HG03469 (cell line): ENCODE measurements around the gene LMAN2L.

Experiments
- ATAC-seq: cut with Tn5 transposase; IDR thresholded peaks from one replicate; pipeline ENCODE4 v1.9.1; 2021; ENCODE audit warnings: mild to moderate bottlenecking, moderate library complexity, moderate number of reproducible peaks; ENCODE audit not compliant: unreplicated experiment

LMAN2L gene

GRCh38 chr2:96716388-96716787, 23.5 kb downstream of the LMAN2L start:
- ATAC-seq: no peak

GRCh38 chr2:96715658-96716057, 24.2 kb downstream of the LMAN2L start:
- no peak for ATAC-seq

- ATAC-seq: no peak
Measured at GRCh38 chr2:96710985-96711384, 28.9 kb downstream of the LMAN2L start.

- ATAC-seq: no peak
Measured at GRCh38 chr2:96703021-96703751, 36.7 kb downstream of the LMAN2L start.

GRCh38 chr2:96702098-96702785, 37.6 kb downstream of the LMAN2L start:
- ATAC-seq: no peak

GRCh38 chr2:96701636-96702035, 38.2 kb downstream of the LMAN2L start:
- ATAC-seq: no peak

- no peak for ATAC-seq
Measured at GRCh38 chr2:96700086-96700485, 39.8 kb downstream of the LMAN2L start.

- no peak for ATAC-seq
Measured at GRCh38 chr2:96699621-96700020, 40.2 kb downstream of the LMAN2L start.

- no peak for ATAC-seq
Measured at GRCh38 chr2:96699021-96699420, 40.8 kb downstream of the LMAN2L start.

- ATAC-seq: no peak
Measured at GRCh38 chr2:96698221-96698861, 41.5 kb downstream of the LMAN2L start.

GRCh38 chr2:96697476-96697875, 42.4 kb downstream of the LMAN2L start:
- ATAC-seq: no peak

GRCh38 chr2:96695602-96696001, 44.3 kb downstream of the LMAN2L start:
- ATAC-seq: no peak

GRCh38 chr2:96694816-96695455, 44.9 kb downstream of the LMAN2L start:
- ATAC-seq: no peak

GRCh38 chr2:96694279-96694678, 45.6 kb downstream of the LMAN2L start:
- no peak for ATAC-seq

- no peak for ATAC-seq
Measured at GRCh38 chr2:96693286-96694200, 46.3 kb downstream of the LMAN2L start.

GRCh38 chr2:96692094-96692971, 47.5 kb downstream of the LMAN2L start:
- ATAC-seq: no peak

GRCh38 chr2:96691022-96691612, 48.7 kb downstream of the LMAN2L start:
- ATAC-seq: no peak

- no peak for ATAC-seq
Measured at GRCh38 chr2:96690306-96691021, 49.4 kb downstream of the LMAN2L start.
